HG03045 (cell line): ENCODE results near the gene RIC8A.
A peak's percentile ranks its signal among the peaks of the same experiment; 100 is the strongest.
"Not testable (repeated sequence)": the region's sequence is repeated elsewhere in the genome, so short reads cannot be mapped to it uniquely, and the experiment has no call there.

Source experiments
- ATAC-seq: cut with Tn5 transposase; IDR thresholded peaks from one replicate; pipeline ENCODE4 v1.9.1; 2021; ENCODE audit warnings: mild to moderate bottlenecking, moderate library complexity; ENCODE audit not compliant: unreplicated experiment

RIC8A gene

GRCh38 chr11:207208-207862, at the start of gene RIC8A, which contains the start of gene BET1L:
RIC8A (plus strand) TSS chr11:207708; CDS start chr11:208855, 1,147 bp downstream.
BET1L (minus strand) TSS chr11:207399; CDS start chr11:207321, 78 bp downstream.
- peak; percentile 74 for ATAC-seq

GRCh38 chr11:180242-180641, 27.3 kb upstream of the RIC8A start:
- not testable (repeated sequence) for ATAC-seq

DNA sequence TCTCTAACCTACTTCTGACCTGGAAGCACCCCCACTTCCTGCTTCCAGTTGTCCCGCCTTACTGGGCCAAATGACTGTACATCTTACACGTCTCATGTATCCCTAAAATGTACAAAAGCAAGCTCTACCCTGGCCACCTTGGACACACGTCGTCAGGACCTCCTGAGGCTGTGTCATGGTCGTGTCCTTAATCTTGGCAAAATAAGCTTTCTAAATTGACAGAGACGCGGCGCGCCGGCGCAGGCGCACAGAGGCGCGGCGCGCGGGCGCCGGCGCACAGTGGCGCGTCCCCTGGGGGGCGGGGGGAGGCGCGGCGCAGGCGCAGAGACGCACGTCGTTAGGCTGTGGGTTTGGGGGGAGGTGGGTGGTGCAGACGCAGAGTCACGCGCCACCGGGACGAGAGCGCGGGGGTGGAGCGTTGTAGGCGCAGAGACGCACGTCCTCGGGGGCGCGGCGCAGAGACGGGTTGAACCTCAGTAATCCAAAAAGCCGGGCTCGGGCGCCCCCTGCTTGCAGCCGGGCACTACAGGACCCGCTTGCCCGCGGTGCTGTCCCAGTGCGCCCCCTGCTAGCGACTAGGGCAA, 18.2 kb upstream of the RIC8A start:
- peak; percentile 19 for ATAC-seq

GRCh38 chr11:189843-190311, 17.6 kb upstream of the RIC8A start:
- ATAC-seq, result peak; percentile 77

DNA sequence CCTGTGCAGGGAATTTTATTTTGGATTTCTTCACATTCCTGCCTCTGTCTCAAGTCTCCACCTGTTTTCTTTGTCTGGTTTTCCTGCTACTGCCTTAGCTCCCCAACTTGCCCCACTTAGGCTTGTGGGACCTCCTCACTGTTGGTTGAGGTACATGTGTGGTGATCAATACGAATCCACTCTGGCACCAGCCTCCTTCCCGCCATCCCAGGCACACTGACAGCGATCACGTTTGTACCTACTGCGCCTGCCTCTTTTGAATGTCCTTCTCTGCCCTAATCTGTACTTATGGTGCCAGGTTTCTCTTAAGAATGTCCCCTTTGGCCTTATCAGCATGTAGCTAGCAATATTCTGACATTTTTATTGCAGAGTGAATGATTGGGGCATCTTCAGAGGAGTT, 17.0 kb upstream of the RIC8A start:
- ATAC-seq, result not testable (repeated sequence)

DNA sequence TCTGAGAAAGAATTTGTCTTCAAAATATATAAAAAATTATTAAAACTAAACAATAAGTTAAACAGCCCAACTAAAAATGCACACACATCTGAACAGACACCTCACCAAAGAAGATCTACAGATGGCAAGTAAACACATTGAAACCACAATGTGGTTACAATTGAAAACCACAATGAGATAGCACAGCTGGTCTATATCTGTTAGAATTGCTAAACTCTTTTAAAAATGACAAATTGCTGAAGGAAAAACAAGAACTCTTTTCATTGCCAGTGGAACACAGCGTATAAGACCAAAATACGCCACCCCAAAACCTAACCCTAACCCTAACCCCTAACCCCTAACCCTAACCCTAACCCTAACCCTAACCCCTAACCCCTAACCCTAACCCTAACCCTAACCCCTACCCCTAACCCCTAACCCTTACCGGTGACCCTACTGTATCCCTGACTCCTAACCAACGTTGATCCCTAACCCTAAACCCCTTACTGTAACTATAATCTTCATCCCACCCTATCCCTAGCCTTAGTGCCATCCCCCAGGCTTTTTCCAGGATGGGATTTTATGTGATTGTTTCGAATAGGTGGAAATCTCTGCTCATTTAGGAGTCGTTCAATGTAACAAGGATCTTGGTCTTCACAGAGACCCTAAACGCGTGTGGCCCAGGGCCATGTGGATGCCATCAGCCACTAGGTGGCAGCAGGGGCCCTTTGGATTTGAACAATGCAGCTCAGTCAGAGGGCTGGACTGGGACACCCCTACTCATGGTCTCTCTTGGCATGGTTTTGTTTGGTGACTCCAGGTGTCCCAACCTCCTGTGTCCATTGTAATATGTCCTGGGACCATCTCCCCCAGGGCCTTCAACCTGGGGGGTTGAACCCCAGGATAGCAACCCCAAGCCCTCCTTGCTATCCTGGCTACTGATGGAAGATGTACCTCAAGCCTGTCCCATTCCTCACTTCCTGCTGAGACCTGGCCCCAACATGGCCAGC, 15.7 kb upstream of the RIC8A start:
- not testable (repeated sequence) for ATAC-seq

DNA sequence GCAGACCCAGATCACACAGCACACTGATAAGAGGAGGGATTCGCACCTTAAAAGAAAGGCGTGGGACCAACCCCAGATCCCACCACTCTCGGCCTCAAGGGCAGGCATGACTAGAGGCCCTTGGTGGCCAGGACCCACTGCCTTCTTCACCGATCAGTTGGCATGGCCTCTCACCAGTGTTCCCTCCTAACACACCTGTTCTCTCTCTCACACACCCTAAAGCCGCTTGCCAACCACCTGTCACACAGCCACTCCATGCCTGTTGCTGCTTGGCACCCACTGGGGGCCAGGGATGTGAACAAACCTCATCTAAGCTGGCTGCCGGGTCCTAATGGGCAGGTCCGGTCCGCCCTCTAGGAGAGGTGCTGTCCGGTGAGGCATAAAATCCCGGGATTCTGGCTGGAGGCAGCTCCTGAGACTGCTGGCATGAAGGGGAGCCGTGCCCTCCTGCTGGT, 14.8 kb upstream of the RIC8A start, which contains the start of gene SCGB1C1:
TSS of gene SCGB1C1 (plus strand) at position 405 of the 455 bp plus-strand sequence. CDS start at position 427, 22 bp downstream.
- not testable (repeated sequence) for ATAC-seq

GRCh38 chr11:193481-193880, 14.0 kb upstream of the RIC8A start:
- ATAC-seq, result not testable (repeated sequence)

GRCh38 chr11:196786-197731, 10.4 kb upstream of the RIC8A start:
- ATAC-seq, result no peak

DNA sequence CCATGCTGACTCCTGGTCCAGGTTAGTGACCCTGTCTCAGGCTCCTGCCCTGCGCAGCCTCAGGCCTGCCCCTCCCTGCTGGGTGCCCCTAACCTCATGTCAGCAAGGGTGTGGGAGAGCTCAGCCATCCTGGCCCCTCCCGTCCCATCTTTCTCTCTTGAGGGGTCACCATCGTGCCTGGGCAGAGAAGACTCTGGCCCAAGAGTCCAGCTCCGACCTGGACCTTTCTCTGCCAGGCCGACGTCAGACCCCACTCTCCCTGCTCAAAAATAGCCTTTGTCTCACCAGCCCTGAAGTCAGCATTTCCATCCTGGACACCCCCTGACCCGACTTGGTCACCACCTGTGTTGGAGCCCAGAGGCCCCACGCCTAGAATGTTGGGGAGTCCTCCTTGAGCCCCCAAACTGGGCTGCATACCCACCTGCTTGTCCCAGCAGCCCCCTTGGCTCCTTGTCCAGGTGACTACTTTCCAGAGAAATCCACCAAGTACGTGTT, 9.7 kb upstream of the RIC8A start:
- no peak for ATAC-seq

DNA sequence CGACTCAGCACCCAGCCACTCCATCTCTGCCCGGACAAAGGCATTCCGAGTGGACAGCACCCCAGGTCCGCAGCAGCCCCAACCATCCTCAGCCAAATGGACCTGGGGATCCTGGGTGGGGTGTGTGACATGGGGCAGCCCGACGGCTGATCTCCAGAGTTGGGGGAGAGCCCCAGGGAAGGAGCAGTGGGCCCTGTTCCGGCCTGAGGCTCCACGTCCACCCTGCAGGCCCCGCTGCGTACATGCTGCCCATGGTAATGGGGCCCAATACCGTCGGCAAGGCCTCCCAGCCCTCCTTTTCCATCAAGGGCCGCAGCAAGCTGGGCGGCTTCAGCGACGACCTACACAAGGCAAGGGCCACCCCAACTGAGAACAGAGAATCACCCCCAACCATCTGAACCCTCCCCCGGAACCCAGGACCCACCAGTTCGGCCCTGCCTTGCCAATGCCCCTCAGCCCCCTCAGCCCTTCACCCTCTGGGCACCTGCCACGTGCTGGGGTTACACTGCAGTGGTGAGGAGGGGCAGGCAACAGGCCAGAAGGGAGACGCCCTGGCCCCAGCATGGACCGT, 9.2 kb upstream of the RIC8A start:
- no peak for ATAC-seq

DNA sequence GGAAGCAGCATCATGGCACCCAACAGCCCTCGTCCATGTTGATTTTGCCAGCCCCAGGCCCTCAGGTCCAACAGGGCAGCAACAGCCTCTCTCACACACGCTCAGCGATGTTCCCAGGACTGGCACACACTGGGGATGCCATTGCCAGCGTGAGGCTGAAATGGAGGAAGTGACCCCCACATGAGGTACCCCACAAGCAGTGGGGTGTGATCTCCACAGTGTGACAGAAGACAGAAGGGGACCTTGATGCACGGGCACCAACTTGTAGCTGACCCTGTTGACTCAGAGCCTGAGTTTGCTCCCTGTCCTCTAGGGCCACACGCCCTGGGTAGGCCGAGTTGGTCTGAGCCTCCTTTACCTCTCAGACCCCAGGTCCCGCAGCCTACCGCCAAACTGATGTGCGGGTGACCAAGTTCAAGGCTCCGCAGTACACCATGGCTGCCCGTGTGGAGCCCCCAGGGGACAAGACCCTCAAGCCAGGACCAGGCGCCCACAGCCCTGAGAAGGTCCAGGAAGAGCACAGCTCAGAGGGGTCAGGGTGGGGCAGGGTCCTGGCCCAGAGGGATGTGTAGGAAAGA, 8.4 kb upstream of the RIC8A start:
- ATAC-seq, result no peak

GRCh38 chr11:199782-200181, 7.7 kb upstream of the RIC8A start:
- no peak for ATAC-seq

DNA sequence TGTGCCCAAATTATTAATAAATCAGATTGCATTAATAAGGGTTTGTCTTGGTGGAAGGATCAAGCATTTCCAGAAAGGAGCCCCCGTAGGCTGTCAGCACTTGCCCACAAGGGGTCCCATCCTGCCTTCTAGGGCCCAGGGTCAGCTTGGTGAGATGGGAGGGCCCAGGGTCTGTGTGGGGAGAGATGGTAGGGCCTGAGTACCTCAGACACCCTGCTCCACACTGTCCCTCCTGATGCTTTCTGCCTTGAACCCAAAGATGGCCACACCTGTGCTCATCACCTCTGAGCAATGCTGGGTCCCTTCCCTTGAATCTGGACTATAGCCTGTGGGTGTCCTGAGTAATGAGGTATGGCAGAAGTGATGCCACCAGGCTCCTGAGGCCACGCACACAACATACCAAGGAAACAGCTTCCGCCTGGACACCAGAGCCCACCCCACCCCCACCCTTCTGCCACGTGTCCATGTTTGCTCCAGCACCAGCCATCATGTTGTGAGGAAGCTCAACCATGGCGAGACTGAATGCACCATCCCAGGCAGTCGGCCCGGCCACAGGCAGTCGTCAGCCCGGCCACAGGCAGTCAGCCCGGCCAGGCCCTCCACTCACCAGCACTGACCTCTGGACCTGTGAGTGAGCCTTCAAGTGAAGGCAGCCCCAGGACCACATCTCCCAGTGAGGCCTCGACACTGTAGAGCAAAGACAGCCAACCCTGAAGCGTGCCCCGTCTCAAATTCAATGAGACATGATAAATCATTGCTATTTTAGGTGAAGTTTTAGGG, 7.1 kb upstream of the RIC8A start:
- no peak for ATAC-seq

GRCh38 chr11:201966-202365, 5.5 kb upstream of the RIC8A start:
- ATAC-seq, result no peak

DNA sequence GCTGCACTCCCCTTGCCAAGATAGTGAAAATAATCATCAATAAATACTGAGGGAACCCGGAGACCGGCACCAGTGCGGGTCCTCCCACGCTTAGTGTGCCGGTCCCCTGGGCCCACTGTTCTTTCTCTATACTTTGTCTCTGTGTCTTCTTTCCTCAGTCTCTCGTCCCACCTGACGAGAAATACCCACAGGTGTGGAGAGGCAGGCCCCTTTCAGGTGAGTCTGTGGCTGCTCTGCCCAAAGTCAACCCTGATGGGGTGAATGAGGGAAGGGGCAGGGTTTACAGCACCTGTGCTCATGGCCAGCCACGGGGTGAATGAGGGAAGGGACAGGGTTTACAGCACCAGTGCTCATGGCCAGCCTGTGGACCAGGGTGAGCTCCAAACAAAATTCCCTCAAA, 5.0 kb upstream of the RIC8A start:
- ATAC-seq, result no peak

DNA sequence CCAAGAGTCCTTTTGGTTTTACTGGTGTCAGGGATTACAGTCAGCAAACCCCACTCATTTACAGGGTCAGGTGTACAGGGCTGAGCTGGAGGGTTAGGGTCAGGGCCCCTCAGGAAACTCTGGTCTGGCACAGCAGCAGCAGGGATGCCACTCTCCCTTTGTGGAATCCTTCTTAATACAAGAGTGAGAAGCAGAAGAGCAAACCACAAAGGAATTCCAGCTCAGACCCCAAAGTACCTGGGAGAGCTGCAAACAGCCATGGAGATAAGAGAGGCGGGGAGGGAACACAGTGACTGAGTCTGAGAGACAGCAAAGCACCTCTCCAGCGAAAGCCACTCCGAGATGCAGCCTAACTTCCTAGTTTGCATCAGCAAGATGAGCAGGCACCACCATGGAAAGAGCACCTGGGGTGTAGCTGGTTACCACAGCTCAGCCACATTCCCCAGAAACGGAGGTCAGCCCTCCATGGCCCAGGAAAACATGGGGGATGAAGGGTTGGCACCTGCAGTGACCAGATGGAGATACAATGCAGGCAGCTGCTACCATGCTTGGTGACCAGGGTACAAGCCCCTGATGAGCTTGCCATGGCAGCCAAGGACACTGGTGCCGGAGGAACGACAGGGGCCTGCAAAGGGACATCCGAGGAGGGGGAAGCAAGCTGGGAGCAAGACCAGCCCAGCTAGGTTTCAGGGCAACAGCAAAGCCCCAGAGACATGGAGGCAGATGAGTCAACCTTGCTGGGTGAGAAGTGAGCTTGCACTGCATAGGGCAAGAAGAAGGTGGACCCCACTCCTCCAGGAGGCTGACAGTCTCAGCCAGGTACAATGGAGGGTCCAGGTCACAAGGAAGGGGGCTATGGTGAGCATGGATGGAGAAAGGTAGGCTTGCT, 4.2 kb upstream of the RIC8A start:
- no peak for ATAC-seq
